Parathyroid adenoma (tissue), 2 donors: Measurements from ENCODE around the gene SGPP1.

Experiments
- H2AFZ ChIP-seq: fragments of 300-600 bp; sonication (generic); one replicate; pipeline ENCODE4 v1.7.0; 2017; ENCODE audit warnings: antibody characterized with exemption, mild to moderate bottlenecking
- H3K27ac ChIP-seq: fragments of 300-600 bp; sonication (generic); one replicate; pipeline ENCODE4 v1.7.0; 2017
- H3K27me3 ChIP-seq: fragments of 300-600 bp; sonication (generic); one replicate; pipeline ENCODE4 v1.7.0; 2017; ENCODE audit warnings: low read length; ENCODE audit not compliant: control insufficient read depth, insufficient read depth
- H3K36me3 ChIP-seq: fragments of 300-600 bp; sonication (generic); one replicate; pipeline ENCODE4 v1.7.0; 2017; ENCODE audit warnings: low read length; ENCODE audit not compliant: control insufficient read depth, insufficient read depth
- H3K4me1 ChIP-seq: fragments of 300-600 bp; sonication (generic); one replicate; pipeline ENCODE4 v1.7.0; 2017; ENCODE audit warnings: control low read depth
- H3K4me2 ChIP-seq: fragments of 300-600 bp; sonication (generic); one replicate; pipeline ENCODE4 v1.7.0; 2017; ENCODE audit warnings: low read length
- H3K4me3 ChIP-seq: fragments of 300-600 bp; sonication (generic); one replicate; pipeline ENCODE4 v1.7.0; 2017; ENCODE audit warnings: low read depth, low read length
- H3K79me2 ChIP-seq: fragments of 300-600 bp; sonication (generic); one replicate; pipeline ENCODE4 v1.7.0; 2017; ENCODE audit warnings: control low read depth
- H3K9ac ChIP-seq: fragments of 300-600 bp; sonication (generic); one replicate; pipeline ENCODE4 v1.7.0; 2017; ENCODE audit warnings: mild to moderate bottlenecking
- H3K9me3 ChIP-seq: fragments of 300-600 bp; sonication (generic); one replicate; pipeline ENCODE4 v1.7.0; 2017; ENCODE audit warnings: low read length; ENCODE audit not compliant: control insufficient read depth
- TF ChIP-seq, protein P1 (sequence below): fragments of 300-600 bp; sonication (generic); IDR thresholded peaks from one replicate; pipeline ENCODE4 v1.7.0; 2017; ENCODE audit warnings: antibody characterized with exemption, mild to moderate bottlenecking
- donor health status: primary hyperparathyroidism.

Gene SGPP1

DNA sequence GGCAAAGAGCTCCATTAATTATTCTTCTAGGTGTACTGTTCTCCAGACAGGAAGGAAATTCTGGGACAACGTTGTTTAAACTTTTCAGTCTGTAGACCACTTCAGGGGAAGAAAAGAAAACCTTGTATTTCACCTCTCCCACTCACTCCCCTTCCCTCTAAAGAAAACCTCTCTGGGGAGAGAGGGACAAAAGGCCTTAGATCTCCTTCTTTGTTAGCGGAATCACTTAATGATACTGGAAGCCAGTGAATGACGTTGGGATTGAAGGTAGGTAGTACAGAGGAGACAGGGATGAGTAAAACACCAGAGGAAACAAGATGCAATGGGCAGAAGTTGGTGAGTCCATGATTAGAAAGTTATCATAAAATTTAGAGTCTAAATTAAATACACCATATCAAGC is 38.7 kb upstream of the SGPP1 start:
- Histone ChIP-seq H3K4me3 (no peak overlapping the region), H2AFZ (no peak overlapping the region)
- TF ChIP-seq, protein P1, sequence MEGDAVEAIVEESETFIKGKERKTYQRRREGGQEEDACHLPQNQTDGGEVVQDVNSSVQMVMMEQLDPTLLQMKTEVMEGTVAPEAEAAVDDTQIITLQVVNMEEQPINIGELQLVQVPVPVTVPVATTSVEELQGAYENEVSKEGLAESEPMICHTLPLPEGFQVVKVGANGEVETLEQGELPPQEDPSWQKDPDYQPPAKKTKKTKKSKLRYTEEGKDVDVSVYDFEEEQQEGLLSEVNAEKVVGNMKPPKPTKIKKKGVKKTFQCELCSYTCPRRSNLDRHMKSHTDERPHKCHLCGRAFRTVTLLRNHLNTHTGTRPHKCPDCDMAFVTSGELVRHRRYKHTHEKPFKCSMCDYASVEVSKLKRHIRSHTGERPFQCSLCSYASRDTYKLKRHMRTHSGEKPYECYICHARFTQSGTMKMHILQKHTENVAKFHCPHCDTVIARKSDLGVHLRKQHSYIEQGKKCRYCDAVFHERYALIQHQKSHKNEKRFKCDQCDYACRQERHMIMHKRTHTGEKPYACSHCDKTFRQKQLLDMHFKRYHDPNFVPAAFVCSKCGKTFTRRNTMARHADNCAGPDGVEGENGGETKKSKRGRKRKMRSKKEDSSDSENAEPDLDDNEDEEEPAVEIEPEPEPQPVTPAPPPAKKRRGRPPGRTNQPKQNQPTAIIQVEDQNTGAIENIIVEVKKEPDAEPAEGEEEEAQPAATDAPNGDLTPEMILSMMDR: no peak

GRCh38 chr14:63764620-63765139 is 36.8 kb upstream of the SGPP1 start:
- no peaks in the 10 kb centered on the region for H3K9me3 ChIP-seq
- no peak overlapping the region for H3K4me3 ChIP-seq
- no peaks in the 10 kb centered on the region for H3K27me3 ChIP-seq
- no peaks in the 10 kb centered on the region for H3K79me2 ChIP-seq
- H3K27ac ChIP-seq: no peak overlapping the region
- H3K4me2 ChIP-seq: no peak overlapping the region
- no peak overlapping the region for H3K9ac ChIP-seq
- no peaks in the 10 kb centered on the region for H3K4me1 ChIP-seq
- H2AFZ ChIP-seq: no peak overlapping the region
- H3K36me3 ChIP-seq: no peaks in the 10 kb centered on the region
- TF ChIP-seq, protein P1: no peak

More for the DNA sequence above, 38.7 kb upstream of the SGPP1 start:
- Histone ChIP-seq H3K4me1 (no peaks in the 10 kb centered on the region), H3K4me2 (no peak overlapping the region), H3K36me3 (no peaks in the 10 kb centered on the region), H3K9ac (no peak overlapping the region), H3K27me3 (no peaks in the 10 kb centered on the region), H3K9me3 (no peaks in the 10 kb centered on the region), H3K27ac (no peak overlapping the region), H3K79me2 (no peaks in the 10 kb centered on the region)

- no peaks in the 10 kb centered on the region for H3K4me1 ChIP-seq
- no peaks in the 10 kb centered on the region for H3K36me3 ChIP-seq
- no peak overlapping the region for H3K9ac ChIP-seq
- no peak overlapping the region for H2AFZ ChIP-seq
- TF ChIP-seq, protein P1: no peak
- no peaks in the 10 kb centered on the region for H3K9me3 ChIP-seq
- no peak overlapping the region for H3K4me3 ChIP-seq
- H3K4me2 ChIP-seq: no peak overlapping the region
- H3K27ac ChIP-seq: no peak overlapping the region
- H3K27me3 ChIP-seq: no peaks in the 10 kb centered on the region
- no peaks in the 10 kb centered on the region for H3K79me2 ChIP-seq
Observed at GRCh38 chr14:63764103-63764502, 36.2 kb upstream of the SGPP1 start.

DNA sequence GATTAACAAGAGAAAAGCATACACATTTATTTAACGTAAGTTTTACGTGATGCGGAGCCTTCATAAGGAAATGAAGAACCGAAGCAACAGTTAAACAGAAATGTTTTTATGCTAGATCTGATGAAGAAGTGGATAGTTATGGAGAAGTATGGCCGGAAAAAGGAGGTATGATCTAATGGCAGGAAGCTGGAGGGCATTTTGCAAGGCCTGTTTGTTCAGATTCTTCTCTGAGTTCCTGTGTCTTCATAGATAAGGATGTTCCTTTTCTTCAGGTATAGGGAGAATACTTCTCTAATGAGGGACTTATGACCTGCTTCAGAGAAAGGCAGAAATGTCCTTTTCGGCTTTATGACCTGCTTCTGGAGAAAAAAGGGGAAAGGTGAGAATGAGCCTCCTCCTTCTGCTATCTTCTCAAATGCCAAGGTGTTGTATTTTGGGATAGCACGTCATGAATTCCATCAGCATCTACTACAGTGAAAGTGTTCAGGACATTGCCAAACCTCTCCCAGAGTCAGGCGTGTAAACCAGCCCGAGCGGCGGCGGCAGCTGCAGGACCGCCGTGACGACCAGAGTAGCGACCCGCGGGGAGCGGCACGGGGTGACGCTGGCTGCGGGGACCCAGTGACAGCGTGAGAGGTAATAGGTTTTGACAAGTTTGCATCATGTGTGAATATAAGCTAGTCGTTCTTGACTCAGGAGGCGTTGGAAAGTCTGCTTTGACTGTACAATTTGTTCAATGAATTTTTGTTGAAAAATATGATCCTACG is 33.7 kb upstream of the SGPP1 start:
- Histone ChIP-seq H3K27me3 (no peaks in the 10 kb centered on the region), H3K4me2 (no peak overlapping the region), H3K27ac (no peak overlapping the region), H3K4me3 (no peak overlapping the region), H3K9me3 (no peaks in the 10 kb centered on the region), H3K79me2 (no peaks in the 10 kb centered on the region), H3K4me1 (no peaks in the 10 kb centered on the region), H3K9ac (no peak overlapping the region), H2AFZ (no peak overlapping the region), H3K36me3 (no peaks in the 10 kb centered on the region)
- TF ChIP-seq, protein P1: no peak

DNA sequence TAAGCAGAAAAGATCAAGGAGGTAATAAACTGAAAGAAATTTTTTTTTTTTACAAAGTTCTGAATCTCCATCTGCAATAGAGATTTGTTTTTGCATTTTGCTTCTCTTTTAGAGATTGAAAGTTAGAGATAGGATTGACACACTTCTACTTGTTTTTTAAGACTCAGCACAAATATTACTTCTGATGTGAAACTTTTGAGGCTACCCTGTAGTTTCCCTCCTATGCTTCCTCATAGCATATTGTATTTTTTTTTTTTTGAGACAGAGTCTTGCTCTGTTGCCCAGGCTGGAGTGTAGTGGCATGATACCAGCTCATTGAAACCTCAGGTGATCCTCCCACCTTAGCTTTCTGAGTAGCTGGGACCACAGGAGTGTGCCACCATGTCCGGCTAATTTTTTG is 32.1 kb upstream of the SGPP1 start:
- H3K36me3 ChIP-seq: no peaks in the 10 kb centered on the region
- no peaks in the 10 kb centered on the region for H3K79me2 ChIP-seq
- no peak overlapping the region for H3K9ac ChIP-seq
- TF ChIP-seq, protein P1: no peak
- no peaks in the 10 kb centered on the region for H3K4me1 ChIP-seq
- no peaks in the 10 kb centered on the region for H3K27me3 ChIP-seq
- H3K4me2 ChIP-seq: no peak overlapping the region
- no peak overlapping the region for H2AFZ ChIP-seq
- no peak overlapping the region for H3K27ac ChIP-seq
- H3K4me3 ChIP-seq: no peak overlapping the region
- no peaks in the 10 kb centered on the region for H3K9me3 ChIP-seq
